Neural progenitor cell (in vitro differentiated cells): ENCODE measurements around the gene CASQ1. TPM values are rescaled to one million over a fixed set of nuclear protein-coding genes. Genes with fewer than 3 reads are reported as not detected.

Experiments
- DNase-seq: peaks from one replicate; pipeline ENCODE4 v3.0.0-alpha.2; 2016; ENCODE audit warnings: low spot score
- H2AFZ ChIP-seq: fragments of 200-600 bp; sonication (generic); replicated peaks from 2 replicates; pipeline ENCODE4 v1.6.1; 2016; ENCODE audit warnings: antibody characterized with exemption
- H3F3A ChIP-seq: fragments of 200-600 bp; sonication (generic); 2 replicates; pipeline ENCODE4 v1.6.1; 2016; ENCODE audit warnings: antibody characterized with exemption, low read depth
- H3K27ac ChIP-seq: fragments of 200-600 bp; sonication (generic); 2 replicates; pipeline ENCODE4 v1.5.1; 2016; ENCODE audit warnings: mild to moderate bottlenecking
- H3K27me3 ChIP-seq: fragments of 200-600 bp; sonication (generic); 2 replicates; pipeline ENCODE4 v1.6.1; 2016; ENCODE audit warnings: mild to moderate bottlenecking, moderate library complexity
- H3K36me3 ChIP-seq: fragments of 200-600 bp; sonication (generic); 2 replicates; pipeline ENCODE4 v1.5.1; 2016
- H3K4me1 ChIP-seq: fragments of 200-600 bp; sonication (generic); 2 replicates; pipeline ENCODE4 v1.6.1; 2016; ENCODE audit warnings: mixed run types
- H3K4me2 ChIP-seq: fragments of 200-600 bp; sonication (generic); 2 replicates; pipeline ENCODE4 v1.6.1; 2016
- H3K4me3 ChIP-seq: fragments of 200-600 bp; sonication (generic); 2 replicates; pipeline ENCODE4 v1.5.1; 2016
- H3K79me2 ChIP-seq: fragments of 200-600 bp; sonication (generic); 2 replicates; pipeline ENCODE4 v1.6.1; 2016; ENCODE audit warnings: low read depth
- H3K9ac ChIP-seq: fragments of 200-600 bp; sonication (generic); 2 replicates; pipeline ENCODE4 v1.6.1; 2016
- H3K9me3 ChIP-seq: fragments of 200-600 bp; sonication (generic); 2 replicates; pipeline ENCODE4 v1.5.1; 2016; ENCODE audit warnings: low read depth
- H4K20me1 ChIP-seq: fragments of 200-600 bp; sonication (generic); 2 replicates; pipeline ENCODE4 v1.6.1; 2016; ENCODE audit warnings: low read depth
- H3K27ac Mint-ChIP-seq: 3 replicates; pipeline ENCODE4 v1.8.0; 2021; ENCODE audit warnings: mixed read lengths
- H3K27me3 Mint-ChIP-seq: 2 replicates; pipeline ENCODE4 v1.8.0; 2022; ENCODE audit warnings: low read depth, mild to moderate bottlenecking, inconsistent platforms, moderate library complexity, mixed read lengths; ENCODE audit not compliant: insufficient read depth
- H3K36me3 Mint-ChIP-seq: 3 replicates; pipeline ENCODE4 v1.8.0; 2021; ENCODE audit warnings: mixed read lengths
- H3K4me1 Mint-ChIP-seq: 3 replicates; pipeline ENCODE4 v1.8.0; 2021; ENCODE audit warnings: mixed read lengths
- H3K4me3 Mint-ChIP-seq: 3 replicates; pipeline ENCODE4 v1.8.0; 2021; ENCODE audit warnings: mild to moderate bottlenecking, moderate library complexity, mixed read lengths
- H3K9me3 Mint-ChIP-seq: 3 replicates; pipeline ENCODE4 v1.8.0; 2020; ENCODE audit warnings: mixed read lengths
- EZH2 ChIP-seq: fragments of 200-600 bp; sonication (generic); IDR thresholded peaks from 2 replicates; pipeline ENCODE4 v1.6.1; 2017; ENCODE audit warnings: antibody characterized with exemption, mild to moderate bottlenecking, moderate library complexity
- EZH2phosphoT487 ChIP-seq: fragments of 200-600 bp; sonication (generic); IDR thresholded peaks from 2 replicates; pipeline ENCODE4 v1.6.1; 2017; ENCODE audit warnings: antibody characterized with exemption
- total RNA-seq: library from RNA; depleted of rRNA; stranded (reverse); fragments of >200 nt; gene quantifications from 2 replicates; pipeline ENCODE4 v1.2.3, GENCODE V29; 2015; ENCODE audit warnings: low replicate concordance
- TF ChIP-seq, protein P1 (sequence below): fragments of 200-600 bp; sonication (generic); IDR thresholded peaks from 2 replicates; pipeline ENCODE4 v1.5.1; 2017; ENCODE audit warnings: antibody characterized with exemption, mild to moderate bottlenecking

The CASQ1 gene
- total RNA-seq, 1 donor from 2014 or later = not detected

DNA sequence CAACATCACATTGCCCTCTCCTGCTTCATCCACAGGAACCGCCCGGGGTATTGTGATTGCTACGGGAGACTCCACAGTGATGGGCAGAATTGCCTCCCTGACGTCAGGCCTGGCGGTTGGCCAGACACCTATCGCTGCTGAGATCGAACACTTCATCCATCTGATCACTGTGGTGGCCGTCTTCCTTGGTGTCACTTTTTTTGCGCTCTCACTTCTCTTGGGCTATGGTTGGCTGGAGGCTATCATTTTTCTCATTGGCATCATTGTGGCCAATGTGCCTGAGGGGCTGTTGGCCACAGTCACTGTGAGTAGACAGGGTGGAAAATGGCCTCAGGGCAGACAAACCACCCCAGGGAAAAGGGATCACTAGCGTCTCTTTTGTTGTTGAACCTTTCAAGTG lies 26.3 kb upstream of the CASQ1 start:
- no peak overlapping the region for H3K4me2 ChIP-seq
- no peaks in the 10 kb centered on the region for H3K36me3 ChIP-seq
- H4K20me1 ChIP-seq = peaks cover 2% of the 10 kb centered on the region
- no peak overlapping the region for H3K4me3 ChIP-seq
- peaks cover 8% of the 10 kb centered on the region for H3F3A ChIP-seq
- no peak overlapping the region for H2AFZ ChIP-seq
- no peak overlapping the region for H3K9ac ChIP-seq
- TF ChIP-seq, protein P1, sequence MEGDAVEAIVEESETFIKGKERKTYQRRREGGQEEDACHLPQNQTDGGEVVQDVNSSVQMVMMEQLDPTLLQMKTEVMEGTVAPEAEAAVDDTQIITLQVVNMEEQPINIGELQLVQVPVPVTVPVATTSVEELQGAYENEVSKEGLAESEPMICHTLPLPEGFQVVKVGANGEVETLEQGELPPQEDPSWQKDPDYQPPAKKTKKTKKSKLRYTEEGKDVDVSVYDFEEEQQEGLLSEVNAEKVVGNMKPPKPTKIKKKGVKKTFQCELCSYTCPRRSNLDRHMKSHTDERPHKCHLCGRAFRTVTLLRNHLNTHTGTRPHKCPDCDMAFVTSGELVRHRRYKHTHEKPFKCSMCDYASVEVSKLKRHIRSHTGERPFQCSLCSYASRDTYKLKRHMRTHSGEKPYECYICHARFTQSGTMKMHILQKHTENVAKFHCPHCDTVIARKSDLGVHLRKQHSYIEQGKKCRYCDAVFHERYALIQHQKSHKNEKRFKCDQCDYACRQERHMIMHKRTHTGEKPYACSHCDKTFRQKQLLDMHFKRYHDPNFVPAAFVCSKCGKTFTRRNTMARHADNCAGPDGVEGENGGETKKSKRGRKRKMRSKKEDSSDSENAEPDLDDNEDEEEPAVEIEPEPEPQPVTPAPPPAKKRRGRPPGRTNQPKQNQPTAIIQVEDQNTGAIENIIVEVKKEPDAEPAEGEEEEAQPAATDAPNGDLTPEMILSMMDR = no peak
- TF ChIP-seq EZH2phosphoT487 = no peak
- TF ChIP-seq EZH2 = no peak
- peaks cover 9% of the 10 kb centered on the region for H3K4me1 ChIP-seq
- H3K9me3 ChIP-seq = no peaks in the 10 kb centered on the region
- H3K9me3 Mint-ChIP-seq = peaks cover 3% of the 10 kb centered on the region
- no peak for DNase-seq
- H3K27me3 Mint-ChIP-seq = peaks cover 13% of the 10 kb centered on the region
- H3K4me3 Mint-ChIP-seq = no peak overlapping the region
- no peak overlapping the region for H3K27ac ChIP-seq
- peaks cover 28% of the 10 kb centered on the region for H3K27me3 ChIP-seq
- no peaks in the 10 kb centered on the region for H3K79me2 ChIP-seq
- peaks cover 32% of the 10 kb centered on the region for H3K4me1 Mint-ChIP-seq
- H3K27ac Mint-ChIP-seq = no peak overlapping the region
- no peaks in the 10 kb centered on the region for H3K36me3 Mint-ChIP-seq

DNA sequence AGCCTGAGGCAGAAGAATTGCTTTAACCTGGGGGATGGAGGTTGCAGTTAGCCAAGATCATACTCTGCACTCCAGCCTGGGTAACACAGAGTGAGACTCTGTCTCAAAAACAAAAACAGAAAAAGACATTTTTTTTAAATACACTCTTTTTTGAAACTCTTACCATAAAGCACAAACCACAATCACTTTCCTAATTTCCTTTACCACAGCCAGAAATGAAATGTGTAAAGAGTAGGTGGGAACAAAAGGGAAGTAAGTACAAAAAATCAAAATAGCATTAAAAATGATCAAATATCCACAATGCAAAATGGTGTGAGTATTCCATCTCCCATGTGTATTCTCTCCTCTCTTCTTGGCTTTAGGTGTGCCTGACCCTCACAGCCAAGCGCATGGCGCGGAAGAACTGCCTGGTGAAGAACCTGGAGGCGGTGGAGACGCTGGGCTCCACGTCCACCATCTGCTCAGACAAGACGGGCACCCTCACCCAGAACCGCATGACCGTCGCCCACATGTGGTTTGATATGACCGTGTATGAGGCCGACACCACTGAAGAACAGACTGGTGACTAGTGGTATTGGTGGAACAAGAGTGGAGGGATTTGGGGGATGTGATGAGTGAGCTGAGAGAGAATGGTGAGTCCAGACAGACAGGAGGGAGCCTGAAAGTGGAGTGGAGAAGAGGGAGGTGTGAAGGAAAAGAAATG lies 24.1 kb upstream of the CASQ1 start:
- Histone ChIP-seq H3K4me1 (peaks cover 27% of the 10 kb centered on the region), H3K4me3 (no peak overlapping the region), H3K36me3 (no peaks in the 10 kb centered on the region), H4K20me1 (peaks cover 4% of the 10 kb centered on the region), H3K27ac (no peak overlapping the region), H3F3A (peaks cover 25% of the 10 kb centered on the region), H3K4me2 (no peak overlapping the region), H2AFZ (no peak overlapping the region), H3K9me3 (no peaks in the 10 kb centered on the region), H3K27me3 (peaks cover 36% of the 10 kb centered on the region), H3K79me2 (no peaks in the 10 kb centered on the region), H3K9ac (no peak overlapping the region)
- DNase-seq = no peak
- no peaks in the 10 kb centered on the region for H3K36me3 Mint-ChIP-seq
- H3K9me3 Mint-ChIP-seq = peaks cover 3% of the 10 kb centered on the region
- peaks cover 12% of the 10 kb centered on the region for H3K27me3 Mint-ChIP-seq
- no peak overlapping the region for H3K4me3 Mint-ChIP-seq
- TF ChIP-seq EZH2 (no peak), EZH2phosphoT487 (no peak)
- TF ChIP-seq, protein P1 = no peak
- peaks cover 51% of the 10 kb centered on the region for H3K4me1 Mint-ChIP-seq
- no peak overlapping the region for H3K27ac Mint-ChIP-seq

DNA sequence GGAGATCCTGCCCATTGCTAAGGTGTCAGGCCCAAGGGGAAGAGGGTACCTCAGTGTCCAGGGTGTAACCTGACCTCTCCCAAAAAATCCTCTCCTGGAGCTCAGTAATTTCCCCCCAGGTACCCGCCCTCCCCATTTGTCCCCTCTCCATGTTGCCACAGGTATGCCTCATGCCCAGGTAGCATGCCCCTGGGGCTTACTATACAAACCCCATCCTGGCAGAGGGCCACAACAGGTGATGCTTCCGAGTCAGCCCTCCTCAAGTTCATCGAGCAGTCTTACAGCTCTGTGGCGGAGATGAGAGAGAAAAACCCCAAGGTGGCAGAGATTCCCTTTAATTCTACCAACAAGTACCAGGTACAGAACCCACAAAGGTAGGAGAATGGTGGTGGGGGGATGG lies 23.3 kb upstream of the CASQ1 start:
- Histone ChIP-seq H3K79me2 (no peaks in the 10 kb centered on the region), H3K9ac (no peak overlapping the region), H3K4me2 (no peak overlapping the region), H4K20me1 (peaks cover 4% of the 10 kb centered on the region), H3K4me3 (no peak overlapping the region), H3K36me3 (no peaks in the 10 kb centered on the region), H3K27ac (no peak overlapping the region), H3K9me3 (no peaks in the 10 kb centered on the region), H2AFZ (no peak overlapping the region), H3F3A (peaks cover 30% of the 10 kb centered on the region), H3K27me3 (peaks cover 44% of the 10 kb centered on the region), H3K4me1 (peaks cover 34% of the 10 kb centered on the region)
- Mint-ChIP-seq H3K4me3 (no peak overlapping the region), H3K27ac (no peak overlapping the region), H3K9me3 (peaks cover 3% of the 10 kb centered on the region), H3K36me3 (no peaks in the 10 kb centered on the region), H3K4me1 (peaks cover 53% of the 10 kb centered on the region), H3K27me3 (peaks cover 15% of the 10 kb centered on the region)
- DNase-seq = no peak
- TF ChIP-seq EZH2 = no peak
- TF ChIP-seq EZH2phosphoT487 = no peak
- TF ChIP-seq, protein P1 = no peak
